ENCODE results near the gene ETDB. TPM values are rescaled to one million over a fixed set of nuclear protein-coding genes. Genes with fewer than 3 reads are reported as not detected.
"Not testable (repeated sequence)": the region's sequence is repeated elsewhere in the genome, so short reads cannot be mapped to it uniquely, and the experiment has no call there.

Gene ETDB
- total RNA-seq, 1 donor from 2014 or later, result not detected

GRCh38 chrX:135112096-135112729 is 8.1 kb downstream of the ETDB start:
- H3K9me3 ChIP-seq, result no peaks in the 10 kb centered on the region
- no peak overlapping the region for H3K27ac ChIP-seq
- DNase-seq (ENCODE audit: extremely low spot score in 2 of 2), result no peak
- H3K27me3 ChIP-seq, result no peaks in the 10 kb centered on the region
- TF ChIP-seq CTCF (IDR thresholded peaks at IDR 0.05) (peak in 1 of 3 experiments; percentile 22), POLR2A (IDR thresholded peaks at IDR 0.05) (no peak), POLR2AphosphoS5 (IDR thresholded peaks at IDR 0.05; ENCODE audit: insufficient read depth in 1 of 2, low read depth in 1 of 2) (no peak)
- intact Hi-C loops (cut with DNase I), result no loop called here
- no peak overlapping the region for H3K4me3 ChIP-seq
- H3K4me1 ChIP-seq, result no peaks in the 10 kb centered on the region
- no peaks in the 10 kb centered on the region for H3K36me3 ChIP-seq

GRCh38 chrX:135109554-135109953 is 10.8 kb downstream of the ETDB start:
- H3K4me3 ChIP-seq, result no peak overlapping the region
- intact Hi-C loops (cut with DNase I), result no loop called here
- no peaks in the 10 kb centered on the region for H3K27me3 ChIP-seq
- no peaks in the 10 kb centered on the region for H3K4me1 ChIP-seq
- H3K9me3 ChIP-seq, result no peaks in the 10 kb centered on the region
- no peak for DNase-seq (ENCODE audit: extremely low spot score in 2 of 2)
- no peaks in the 10 kb centered on the region for H3K36me3 ChIP-seq
- TF ChIP-seq POLR2A (IDR thresholded peaks at IDR 0.05) (no peak), CTCF (IDR thresholded peaks at IDR 0.05) (no peak), POLR2AphosphoS5 (IDR thresholded peaks at IDR 0.05; ENCODE audit: insufficient read depth in 1 of 2, low read depth in 1 of 2) (no peak)
- no peak overlapping the region for H3K27ac ChIP-seq

- intact Hi-C loops (cut with DNase I), result no loop called here
- TF ChIP-seq POLR2A (IDR thresholded peaks at IDR 0.05), result no peak
- TF ChIP-seq POLR2AphosphoS5 (IDR thresholded peaks at IDR 0.05; ENCODE audit: insufficient read depth in 1 of 2, low read depth in 1 of 2), result no peak
- TF ChIP-seq CTCF (IDR thresholded peaks at IDR 0.05), result no peak
- no peak for DNase-seq (ENCODE audit: extremely low spot score in 2 of 2)
- H3K9me3 ChIP-seq, result no peaks in the 10 kb centered on the region
- peaks cover 10% of the 10 kb centered on the region for H3K4me1 ChIP-seq
- H3K27me3 ChIP-seq, result no peaks in the 10 kb centered on the region
- peak overlapping the region in 1 of 2 donors; percentile 55 for H3K4me3 ChIP-seq
- H3K36me3 ChIP-seq, result no peaks in the 10 kb centered on the region
- no peak overlapping the region for H3K27ac ChIP-seq
These were observed 20.9 kb downstream of the ETDB start for GRCh38 chrX:135099493-135099783.

- H3K27ac ChIP-seq; intact Hi-C loops (cut with DNase I); H3K9me3 ChIP-seq; H3K27me3 ChIP-seq; DNase-seq (ENCODE audit: extremely low spot score in 2 of 2); H3K36me3 ChIP-seq; H3K4me1 ChIP-seq: not testable (repeated sequence)
- peak overlapping the region; percentile 55 to 62 for H3K4me3 ChIP-seq
These were observed 23.1 kb downstream of the ETDB start for GRCh38 chrX:135097196-135097744.

DNA sequence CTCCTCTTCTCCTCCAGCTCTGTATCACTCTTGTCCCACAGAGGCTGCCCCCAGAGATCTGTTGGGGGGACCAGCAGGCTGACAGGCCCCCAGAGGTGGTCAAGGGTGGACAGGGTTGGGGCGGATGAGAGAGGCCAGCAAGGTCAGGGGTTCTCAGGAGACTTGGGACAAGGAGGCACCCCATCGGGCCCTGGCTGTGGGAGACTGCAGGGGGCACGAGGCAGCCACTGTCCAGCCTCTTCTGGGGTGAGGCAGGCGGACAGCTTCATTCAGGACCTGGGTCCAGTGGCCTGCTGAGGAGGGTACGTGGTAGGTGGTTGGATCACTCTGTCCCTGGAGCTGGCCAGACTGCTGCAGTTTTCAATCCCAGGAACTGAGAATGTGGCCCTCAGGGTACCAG is 24.6 kb downstream of the ETDB start:
- DNase-seq (ENCODE audit: extremely low spot score in 2 of 2), result no peak
- Histone ChIP-seq H3K4me1 (peaks cover 10% of the 10 kb centered on the region), H3K9me3 (no peaks in the 10 kb centered on the region), H3K4me3 (no peak overlapping the region), H3K27me3 (no peaks in the 10 kb centered on the region), H3K36me3 (no peaks in the 10 kb centered on the region), H3K27ac (no peak overlapping the region)
- intact Hi-C loops (cut with DNase I), result no loop called here
- TF ChIP-seq POLR2A (IDR thresholded peaks at IDR 0.05) (no peak), POLR2AphosphoS5 (IDR thresholded peaks at IDR 0.05; ENCODE audit: insufficient read depth in 1 of 2, low read depth in 1 of 2) (no peak), CTCF (IDR thresholded peaks at IDR 0.05) (no peak)
